Chondrocyte (in vitro differentiated cells): ENCODE measurements around the gene GNAL. TPM values are rescaled to one million over a fixed set of nuclear protein-coding genes. Genes with fewer than 3 reads are reported as not detected.
A peak's percentile ranks its signal among the peaks of the same experiment; 100 is the strongest.

ENCODE experiments used
- DNase-seq: peaks from one replicate; pipeline ENCODE4 v3.0.0; 2021; ENCODE audit warnings: mixed read lengths, low spot score
- H3K27ac Mint-ChIP-seq: one replicate; pipeline ENCODE4 v1.8.0; 2021; ENCODE audit warnings: mild to moderate bottlenecking, moderate library complexity, mixed read lengths; ENCODE audit not compliant: unreplicated experiment
- H3K27me3 Mint-ChIP-seq: 2 replicates; pipeline ENCODE4 v1.8.0; 2021; ENCODE audit warnings: low read depth, mixed read lengths
- H3K36me3 Mint-ChIP-seq: 2 replicates; pipeline ENCODE4 v1.8.0; 2021; ENCODE audit warnings: low read depth, mixed read lengths
- H3K4me1 Mint-ChIP-seq: 2 replicates; pipeline ENCODE4 v1.8.0; 2021; ENCODE audit warnings: low read depth, mild to moderate bottlenecking, mixed read lengths
- H3K4me3 Mint-ChIP-seq: one replicate; pipeline ENCODE4 v1.8.0; 2021; ENCODE audit warnings: mild to moderate bottlenecking, moderate library complexity, mixed read lengths; ENCODE audit not compliant: unreplicated experiment
- H3K9me3 Mint-ChIP-seq: 2 replicates; pipeline ENCODE4 v1.8.0; 2021; ENCODE audit warnings: low read depth, mixed read lengths
- CTCF ChIP-seq: fragments of 200-600 bp; sonication (generic); IDR thresholded peaks from 2 replicates; pipeline ENCODE4 v1.5.0; 2021; ENCODE audit warnings: antibody characterized with exemption, mild to moderate bottlenecking, moderate library complexity
- total RNA-seq: library from RNA; stranded (reverse); gene quantifications from 3 replicates; pipeline ENCODE4 v1.2.1, GENCODE V29; 2021

The GNAL gene
- total RNA-seq, 1 donor from 2014 or later = 5.9 TPM

- H3K9me3 Mint-ChIP-seq = no peaks in the 10 kb centered on the region
- peak overlapping the region; percentile 99 for H3K27ac Mint-ChIP-seq
- H3K4me1 Mint-ChIP-seq = peaks cover 58% of the 10 kb centered on the region
- no peak for TF ChIP-seq CTCF
- no peaks in the 10 kb centered on the region for H3K27me3 Mint-ChIP-seq
- DNase-seq = no peak
- H3K4me3 Mint-ChIP-seq = peak overlapping the region; percentile 65
- H3K36me3 Mint-ChIP-seq = no peaks in the 10 kb centered on the region
Observed at GRCh38 chr18:11857177-11857887, 168.3 kb downstream of the GNAL start.

- Mint-ChIP-seq H3K4me3 (no peak overlapping the region), H3K27ac (no peak overlapping the region), H3K36me3 (no peaks in the 10 kb centered on the region), H3K4me1 (peaks cover 43% of the 10 kb centered on the region), H3K9me3 (no peaks in the 10 kb centered on the region), H3K27me3 (no peaks in the 10 kb centered on the region)
- DNase-seq = no peak
- no peak for TF ChIP-seq CTCF
Observed at GRCh38 chr18:11859282-11859830, 170.3 kb downstream of the GNAL start.

- H3K4me1 Mint-ChIP-seq = peaks cover 43% of the 10 kb centered on the region
- no peaks in the 10 kb centered on the region for H3K27me3 Mint-ChIP-seq
- no peak for DNase-seq
- no peak overlapping the region for H3K27ac Mint-ChIP-seq
- peak; percentile 46 for TF ChIP-seq CTCF
- no peaks in the 10 kb centered on the region for H3K9me3 Mint-ChIP-seq
- no peak overlapping the region for H3K4me3 Mint-ChIP-seq
- H3K36me3 Mint-ChIP-seq = no peaks in the 10 kb centered on the region
Observed at GRCh38 chr18:11859903-11860407, 170.9 kb downstream of the GNAL start.

GRCh38 chr18:11860594-11861450, 171.8 kb downstream of the GNAL start:
- Mint-ChIP-seq H3K9me3 (no peaks in the 10 kb centered on the region), H3K36me3 (no peaks in the 10 kb centered on the region), H3K4me3 (no peak overlapping the region), H3K27me3 (no peaks in the 10 kb centered on the region), H3K4me1 (peaks cover 43% of the 10 kb centered on the region), H3K27ac (no peak overlapping the region)
- TF ChIP-seq CTCF = no peak
- no peak for DNase-seq
